Bronchial epithelial cell (primary cell): ENCODE measurements around the gene PLCH2. TPM values are rescaled to one million over a fixed set of nuclear protein-coding genes. Genes with fewer than 3 reads are reported as not detected.

ENCODE experiments used
- DNase-seq: peaks from one replicate; pipeline ENCODE4 v3.0.0-alpha.2; 2010; ENCODE audit warnings: low read depth
- FAIRE-seq: peaks from 2 replicates; lab custom pipeline; 2011; peaks lifted over from hg19 to GRCh38; lab: Jason Lieb, UNC
- H3K27me3 ChIP-seq: 2 replicates; pipeline ENCODE4 v1.5.1; 2011; ENCODE audit warnings: low read length; ENCODE audit not compliant: control insufficient read depth, insufficient read depth
- H3K36me3 ChIP-seq: 2 replicates; pipeline ENCODE4 v1.5.1; 2011; ENCODE audit warnings: low read length; ENCODE audit not compliant: control insufficient read depth, insufficient read depth
- H3K4me3 ChIP-seq: 2 replicates; pipeline ENCODE4 v1.5.1; 2011; ENCODE audit warnings: mild to moderate bottlenecking, low read depth, low read length, control low read depth
- CTCF ChIP-seq: IDR thresholded peaks from 2 replicates; pipeline ENCODE4 v1.5.1; 2011; ENCODE audit warnings: mild to moderate bottlenecking, moderate library complexity, low read length, control low read depth, inconsistent platforms; ENCODE audit not compliant: insufficient read depth, severe bottlenecking
- total RNA-seq: library from RNA; depleted of rRNA; stranded (reverse); fragments of >200 nt; gene quantifications from 2 replicates; pipeline ENCODE4 v1.2.1, GENCODE V29; 2014

PLCH2 gene
- total RNA-seq, 1 donor from 2014 or later = 64.2 TPM

GRCh38 chr1:2477309-2477708 lies 1.2 kb downstream of the PLCH2 start:
- no peaks in the 10 kb centered on the region for H3K27me3 ChIP-seq

GRCh38 chr1:2477791-2478499 lies 1.9 kb downstream of the PLCH2 start:
- H3K36me3 ChIP-seq = peaks cover 30% of the 10 kb centered on the region
- no peak for TF ChIP-seq CTCF
- DNase-seq = no peak
- H3K4me3 ChIP-seq = no peak overlapping the region
- FAIRE-seq = no peak
- H3K27me3 ChIP-seq = no peaks in the 10 kb centered on the region

More at GRCh38 chr1:2477309-2477708, 1.2 kb downstream of the PLCH2 start:
- H3K4me3 ChIP-seq = no peak overlapping the region
- no peak for TF ChIP-seq CTCF
- H3K36me3 ChIP-seq = peaks cover 33% of the 10 kb centered on the region
- no peak for FAIRE-seq
- DNase-seq = no peak

GRCh38 chr1:2479186-2479585 lies 3.1 kb downstream of the PLCH2 start:
- no peak overlapping the region for H3K4me3 ChIP-seq
- no peaks in the 10 kb centered on the region for H3K27me3 ChIP-seq
- no peak for FAIRE-seq
- H3K36me3 ChIP-seq = peaks cover 32% of the 10 kb centered on the region
- TF ChIP-seq CTCF = no peak
- DNase-seq = no peak

DNA sequence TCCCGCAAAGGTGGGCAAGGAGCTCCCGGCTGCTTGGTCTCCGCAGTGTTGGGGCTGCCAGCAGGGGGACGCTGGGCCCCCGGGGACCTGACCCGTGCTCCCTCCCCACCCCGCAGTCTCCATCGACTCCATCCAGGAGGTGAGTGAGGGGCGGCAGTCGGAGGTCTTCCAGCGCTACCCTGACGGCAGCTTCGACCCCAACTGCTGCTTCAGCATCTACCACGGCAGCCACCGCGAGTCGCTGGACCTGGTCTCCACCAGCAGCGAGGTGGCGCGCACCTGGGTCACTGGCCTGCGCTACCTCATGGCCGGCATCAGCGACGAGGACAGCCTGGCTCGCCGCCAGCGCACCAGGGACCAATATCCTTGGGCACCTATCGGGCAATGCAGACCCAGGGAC lies 3.5 kb downstream of the PLCH2 start:
- TF ChIP-seq CTCF = no peak

DNA sequence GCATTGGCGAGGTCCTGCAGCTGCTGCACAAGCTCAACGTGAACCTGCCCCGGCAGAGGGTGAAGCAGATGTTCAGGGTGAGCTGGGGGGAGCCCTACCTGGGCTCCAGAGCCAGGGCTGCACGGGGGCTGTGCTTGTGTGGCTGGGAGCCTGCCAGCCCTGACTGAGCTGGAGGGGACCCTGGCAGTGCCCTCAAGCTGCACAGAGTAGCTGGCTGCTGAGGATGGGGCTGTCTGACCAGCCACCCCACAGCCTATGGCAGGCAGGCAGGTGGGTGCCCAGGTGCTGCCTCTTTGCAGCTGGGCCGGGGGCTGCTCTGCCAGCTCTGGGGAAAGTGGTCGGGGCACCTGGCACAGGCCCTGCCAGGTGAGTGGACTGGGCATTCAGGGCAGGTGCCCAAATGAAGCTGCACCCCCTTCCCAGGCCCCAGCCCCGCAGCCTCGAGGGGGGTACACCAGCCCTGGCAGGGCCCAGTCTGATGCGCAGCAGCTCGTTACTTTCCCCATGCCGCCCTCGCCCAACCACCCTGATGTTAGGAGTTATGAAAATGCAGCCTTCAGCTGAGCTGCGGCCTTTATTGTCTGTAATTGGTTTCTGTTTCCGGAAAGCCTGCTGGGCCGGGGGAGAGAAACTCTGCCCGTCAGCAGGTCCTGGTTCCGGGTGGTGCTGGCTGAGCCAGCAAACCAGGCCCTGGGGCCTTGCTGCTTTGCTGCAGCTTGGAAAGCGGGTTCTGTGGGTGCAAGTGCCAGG lies 4.3 kb downstream of the PLCH2 start:
- DNase-seq (no peak), FAIRE-seq (no peak)
- no peak for TF ChIP-seq CTCF
- H3K36me3 ChIP-seq = peaks cover 41% of the 10 kb centered on the region
- H3K27me3 ChIP-seq = no peaks in the 10 kb centered on the region
- no peak overlapping the region for H3K4me3 ChIP-seq

More for the DNA sequence above, 3.5 kb downstream of the PLCH2 start:
- no peaks in the 10 kb centered on the region for H3K27me3 ChIP-seq
- FAIRE-seq = no peak
- no peak for DNase-seq
- no peak overlapping the region for H3K4me3 ChIP-seq
- peaks cover 36% of the 10 kb centered on the region for H3K36me3 ChIP-seq
